ENCODE measurements around the gene BAZ1A.
A peak's percentile ranks its signal among the peaks of the same experiment; 100 is the strongest.

The BAZ1A gene, protein sequence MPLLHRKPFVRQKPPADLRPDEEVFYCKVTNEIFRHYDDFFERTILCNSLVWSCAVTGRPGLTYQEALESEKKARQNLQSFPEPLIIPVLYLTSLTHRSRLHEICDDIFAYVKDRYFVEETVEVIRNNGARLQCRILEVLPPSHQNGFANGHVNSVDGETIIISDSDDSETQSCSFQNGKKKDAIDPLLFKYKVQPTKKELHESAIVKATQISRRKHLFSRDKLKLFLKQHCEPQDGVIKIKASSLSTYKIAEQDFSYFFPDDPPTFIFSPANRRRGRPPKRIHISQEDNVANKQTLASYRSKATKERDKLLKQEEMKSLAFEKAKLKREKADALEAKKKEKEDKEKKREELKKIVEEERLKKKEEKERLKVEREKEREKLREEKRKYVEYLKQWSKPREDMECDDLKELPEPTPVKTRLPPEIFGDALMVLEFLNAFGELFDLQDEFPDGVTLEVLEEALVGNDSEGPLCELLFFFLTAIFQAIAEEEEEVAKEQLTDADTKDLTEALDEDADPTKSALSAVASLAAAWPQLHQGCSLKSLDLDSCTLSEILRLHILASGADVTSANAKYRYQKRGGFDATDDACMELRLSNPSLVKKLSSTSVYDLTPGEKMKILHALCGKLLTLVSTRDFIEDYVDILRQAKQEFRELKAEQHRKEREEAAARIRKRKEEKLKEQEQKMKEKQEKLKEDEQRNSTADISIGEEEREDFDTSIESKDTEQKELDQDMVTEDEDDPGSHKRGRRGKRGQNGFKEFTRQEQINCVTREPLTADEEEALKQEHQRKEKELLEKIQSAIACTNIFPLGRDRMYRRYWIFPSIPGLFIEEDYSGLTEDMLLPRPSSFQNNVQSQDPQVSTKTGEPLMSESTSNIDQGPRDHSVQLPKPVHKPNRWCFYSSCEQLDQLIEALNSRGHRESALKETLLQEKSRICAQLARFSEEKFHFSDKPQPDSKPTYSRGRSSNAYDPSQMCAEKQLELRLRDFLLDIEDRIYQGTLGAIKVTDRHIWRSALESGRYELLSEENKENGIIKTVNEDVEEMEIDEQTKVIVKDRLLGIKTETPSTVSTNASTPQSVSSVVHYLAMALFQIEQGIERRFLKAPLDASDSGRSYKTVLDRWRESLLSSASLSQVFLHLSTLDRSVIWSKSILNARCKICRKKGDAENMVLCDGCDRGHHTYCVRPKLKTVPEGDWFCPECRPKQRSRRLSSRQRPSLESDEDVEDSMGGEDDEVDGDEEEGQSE (N-terminal part only)

DNA sequence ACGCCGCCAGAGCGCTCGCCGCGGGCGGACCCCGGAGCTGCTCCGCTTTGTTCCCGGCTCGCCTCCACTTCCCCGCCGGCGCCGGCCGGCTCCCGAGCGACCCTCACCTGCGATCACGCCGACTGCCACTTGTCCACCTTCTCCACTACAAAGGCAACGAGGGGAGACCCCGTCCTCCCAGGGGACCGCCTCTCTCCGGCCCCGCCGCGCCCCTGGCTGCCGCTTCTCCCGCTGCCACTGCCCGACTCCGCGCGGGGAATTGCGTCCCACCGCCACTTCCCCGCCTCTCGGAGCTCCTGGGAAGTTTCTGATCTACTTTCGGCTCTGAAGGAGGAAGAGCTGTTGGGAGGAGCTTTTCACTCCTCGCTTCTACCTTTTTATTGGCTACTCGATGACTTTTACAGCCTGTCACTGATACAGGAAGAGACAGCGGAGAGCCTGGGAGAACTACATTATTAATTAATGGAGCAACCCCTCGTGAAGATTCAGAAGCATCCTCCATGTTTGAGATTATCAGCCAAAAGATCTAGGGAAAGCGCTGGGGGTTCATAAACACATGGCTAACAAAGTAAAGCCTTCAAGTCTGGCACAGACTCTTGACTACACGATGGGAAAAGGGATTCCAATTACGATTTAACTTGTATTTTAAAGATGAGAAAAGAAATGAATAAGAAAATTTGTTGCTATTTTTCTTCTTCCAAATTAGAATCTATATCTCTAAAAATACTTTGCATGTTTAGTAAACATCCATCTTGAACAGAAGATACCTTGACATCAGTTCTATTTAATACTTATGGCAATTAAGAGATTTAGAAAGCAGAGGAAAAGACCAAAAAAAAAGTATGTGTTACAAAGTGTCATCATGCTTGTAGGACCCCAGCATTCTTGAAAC is at the start of gene BAZ1A:
Gene BAZ1A (minus strand): TSS at position 330 of the 892 bp plus-strand sequence. CDS start 756 bp downstream, outside the sequence.
- DNase-seq (ENCODE audit: low read depth in 2 of 2, low spot score in 1 of 2), result peak in 1 of 2 donors; percentile 7

DNA sequence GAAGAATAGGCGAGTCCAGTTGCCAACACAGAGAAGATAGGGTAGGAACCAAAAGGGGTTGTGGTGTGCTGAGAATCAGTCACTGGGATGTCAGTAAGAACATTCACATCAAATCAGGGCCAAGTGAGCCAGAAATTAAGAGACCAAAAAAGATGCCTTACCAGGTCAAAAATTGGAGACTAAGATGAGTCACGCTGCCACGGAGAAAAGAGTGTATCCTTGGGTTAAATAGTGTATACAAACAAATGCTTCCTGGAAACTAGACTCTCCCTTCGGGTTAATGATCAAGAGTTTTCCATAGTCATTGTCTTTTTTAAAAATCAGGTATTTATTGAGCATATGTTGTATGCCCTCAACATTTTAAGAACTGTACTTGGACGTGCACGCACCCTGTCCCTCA is 45.2 kb upstream of the BAZ1A start:
- no peak for DNase-seq (ENCODE audit: low read depth in 2 of 2, low spot score in 1 of 2)

DNA sequence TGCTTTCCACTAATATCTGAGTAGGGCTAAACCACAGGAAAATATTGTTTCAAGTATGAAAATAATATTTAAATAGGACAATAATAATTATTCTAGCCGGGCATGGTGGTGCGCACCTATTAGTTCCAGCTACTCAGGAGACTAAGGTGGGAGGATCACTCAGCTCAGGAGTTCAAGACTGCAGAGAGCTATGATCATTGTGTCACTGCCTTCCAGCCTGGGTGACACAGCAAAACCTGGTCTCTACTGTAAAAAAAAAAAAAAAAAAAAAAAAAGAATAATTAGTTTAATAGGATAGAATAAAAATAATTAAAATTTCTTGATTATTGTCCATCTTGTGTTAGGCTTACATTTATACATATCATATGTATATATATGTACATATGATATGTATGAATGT is 38.5 kb upstream of the BAZ1A start:
- DNase-seq (ENCODE audit: low read depth in 2 of 2, low spot score in 1 of 2), result no peak

DNA sequence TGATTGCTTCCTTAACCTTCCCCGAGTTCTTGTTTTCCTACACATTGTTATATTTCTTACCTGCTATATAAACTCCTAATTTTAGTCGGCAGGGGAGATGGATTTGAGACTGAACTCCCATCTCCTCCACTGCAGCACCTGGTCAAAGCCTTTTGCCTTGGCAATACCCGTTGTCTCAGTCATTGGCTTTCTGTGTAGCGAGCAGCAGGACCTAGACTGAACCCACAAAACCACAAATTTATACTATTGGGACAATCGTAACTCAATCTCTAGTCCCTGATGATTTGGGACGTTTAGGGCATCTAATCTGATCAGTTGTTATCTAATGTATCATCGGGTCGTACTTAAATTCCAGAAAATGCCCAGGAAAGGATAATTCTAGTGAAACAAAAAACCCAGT is 37.8 kb upstream of the BAZ1A start:
- no peak for DNase-seq (ENCODE audit: low read depth in 2 of 2, low spot score in 1 of 2)

DNA sequence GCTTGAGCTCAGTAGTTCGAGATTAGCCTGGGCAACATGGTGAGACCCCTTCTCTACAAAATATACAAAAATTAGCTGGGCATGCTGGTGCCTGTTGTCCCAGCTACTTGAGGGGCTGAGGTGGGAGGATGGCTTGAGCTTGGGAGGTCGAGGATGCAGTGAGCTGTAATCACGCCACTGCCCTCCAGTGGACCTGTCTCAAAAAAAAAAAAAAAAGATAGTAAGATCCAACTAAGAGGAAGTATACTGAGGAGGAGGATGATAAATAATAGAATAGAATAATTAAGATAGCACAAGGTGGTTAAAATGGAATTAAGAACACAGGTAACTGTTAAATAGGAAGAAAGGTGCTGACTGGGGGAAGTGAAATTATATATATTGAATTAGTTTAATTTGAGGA is 37.0 kb upstream of the BAZ1A start:
- DNase-seq (ENCODE audit: low read depth in 2 of 2, low spot score in 1 of 2), result no peak

DNA sequence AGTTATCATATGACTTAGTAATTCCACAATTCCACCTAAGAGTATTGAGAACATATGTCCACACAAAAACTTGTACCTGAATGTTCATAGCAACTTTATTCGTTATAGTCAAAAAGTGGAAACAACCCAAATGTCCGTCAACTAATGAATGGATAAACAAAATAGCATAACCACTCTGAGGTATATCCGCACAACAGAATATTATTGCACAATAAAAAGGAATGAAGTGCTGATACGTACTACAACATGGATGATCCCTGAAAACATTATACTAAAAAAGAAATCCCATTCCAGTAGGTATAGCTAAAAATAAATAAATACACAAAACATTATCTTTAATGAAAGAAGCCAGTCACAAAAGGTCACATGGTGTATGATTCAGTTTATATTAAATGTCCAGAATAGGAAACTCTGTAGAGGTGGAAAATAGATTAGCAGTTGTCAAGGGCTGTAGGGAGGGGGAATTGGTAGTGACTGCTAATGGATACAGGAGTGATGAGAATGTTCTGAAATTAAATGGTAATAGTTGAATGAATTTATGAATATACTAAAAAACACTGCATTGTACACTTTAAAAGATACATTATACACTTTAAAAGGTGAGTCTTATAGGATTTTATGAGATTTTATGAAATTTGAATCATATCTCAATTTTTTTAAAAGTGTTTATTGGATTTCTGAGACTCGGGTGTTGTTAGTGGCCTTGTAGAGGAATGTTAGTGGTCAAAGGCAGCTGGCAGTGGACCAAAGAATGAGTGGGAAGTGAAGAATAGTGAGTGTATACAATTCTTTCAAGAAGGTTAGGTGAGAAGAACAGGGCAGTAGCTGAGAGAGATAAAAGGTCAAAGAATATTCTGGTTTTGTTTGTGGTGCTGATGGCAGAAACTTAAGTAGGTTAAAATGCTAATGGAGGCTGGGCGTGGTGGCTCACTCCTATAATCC is 36.3 kb upstream of the BAZ1A start:
- no peak for DNase-seq (ENCODE audit: low read depth in 2 of 2, low spot score in 1 of 2)

DNA sequence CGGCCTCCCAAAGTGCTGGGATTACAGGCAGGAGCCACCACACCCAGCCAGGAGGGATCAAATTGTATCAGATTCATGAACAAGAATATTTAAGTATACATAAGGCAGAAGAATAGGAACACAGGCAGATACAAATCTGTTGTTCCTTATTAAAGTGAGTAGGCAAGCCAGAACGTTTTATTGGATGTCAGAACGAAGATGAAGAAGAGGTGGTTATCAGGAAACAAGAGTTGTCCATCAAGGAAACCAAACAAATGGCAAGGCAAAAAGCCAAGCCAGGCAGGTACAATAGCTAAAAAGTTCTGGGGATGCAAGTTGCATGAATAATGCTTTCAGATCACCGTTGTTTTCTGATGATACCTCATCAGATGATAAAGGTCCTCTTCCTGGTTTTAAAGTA is 31.1 kb upstream of the BAZ1A start:
- DNase-seq (ENCODE audit: low read depth in 2 of 2, low spot score in 1 of 2), result no peak

DNA sequence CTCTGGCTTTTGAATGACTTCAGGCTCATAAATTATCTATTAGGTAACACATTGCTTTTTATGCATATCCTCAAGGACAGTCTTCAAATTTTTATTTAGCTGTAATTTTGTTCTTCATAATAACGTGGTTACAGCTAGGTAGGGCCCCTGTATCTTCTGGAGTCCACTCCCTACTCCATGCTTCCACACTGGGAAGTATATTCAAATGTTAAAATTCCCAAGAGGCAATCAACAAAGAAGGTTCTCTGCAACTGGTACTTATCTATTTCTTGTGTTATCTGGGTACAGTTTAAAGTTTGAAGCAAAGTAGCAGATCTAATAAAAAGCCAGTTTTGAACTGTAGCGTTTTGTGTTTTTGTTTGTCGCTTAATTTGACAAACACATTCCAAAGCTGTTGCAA is 20.1 kb upstream of the BAZ1A start:
- DNase-seq (ENCODE audit: low read depth in 2 of 2, low spot score in 1 of 2), result no peak

DNA sequence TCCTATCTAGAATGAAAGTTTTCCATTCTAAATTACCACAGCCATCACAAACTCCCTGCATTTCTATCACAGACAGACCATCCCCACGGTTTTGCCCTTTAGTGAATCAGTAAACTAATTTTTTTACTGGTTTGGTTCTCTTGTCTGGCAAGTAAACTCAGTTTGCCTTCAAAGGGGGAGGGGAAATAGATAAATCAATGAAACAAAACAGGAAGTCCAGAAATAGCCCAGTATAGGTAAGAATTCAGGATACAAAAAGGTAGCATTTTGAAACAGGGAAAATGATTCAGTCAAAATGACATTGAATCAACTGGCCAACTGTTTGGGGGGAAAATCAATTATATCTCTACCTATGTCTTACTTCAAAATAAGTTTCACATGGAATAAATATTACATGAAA is 15.8 kb upstream of the BAZ1A start:
- DNase-seq (ENCODE audit: low read depth in 2 of 2, low spot score in 1 of 2), result no peak

DNA sequence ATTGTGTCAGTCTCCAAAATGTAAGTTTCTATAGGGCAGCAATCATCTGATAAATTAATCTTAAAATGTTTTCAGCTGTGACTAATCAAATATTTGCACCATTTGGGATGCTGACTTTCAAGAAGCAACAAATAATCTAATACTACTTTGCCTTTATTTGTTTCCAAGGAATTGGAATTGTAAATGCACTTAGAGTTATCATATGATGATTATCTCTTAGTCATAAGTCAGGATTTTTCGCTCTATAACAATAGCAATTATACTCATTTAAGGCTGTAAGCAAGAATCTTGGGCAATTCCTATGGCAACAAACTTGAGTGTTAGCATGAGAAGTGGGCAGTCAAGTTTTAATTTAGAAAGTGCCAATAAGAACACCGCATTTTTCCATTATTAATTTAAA is 13.0 kb upstream of the BAZ1A start:
- no peak for DNase-seq (ENCODE audit: low read depth in 2 of 2, low spot score in 1 of 2)

DNA sequence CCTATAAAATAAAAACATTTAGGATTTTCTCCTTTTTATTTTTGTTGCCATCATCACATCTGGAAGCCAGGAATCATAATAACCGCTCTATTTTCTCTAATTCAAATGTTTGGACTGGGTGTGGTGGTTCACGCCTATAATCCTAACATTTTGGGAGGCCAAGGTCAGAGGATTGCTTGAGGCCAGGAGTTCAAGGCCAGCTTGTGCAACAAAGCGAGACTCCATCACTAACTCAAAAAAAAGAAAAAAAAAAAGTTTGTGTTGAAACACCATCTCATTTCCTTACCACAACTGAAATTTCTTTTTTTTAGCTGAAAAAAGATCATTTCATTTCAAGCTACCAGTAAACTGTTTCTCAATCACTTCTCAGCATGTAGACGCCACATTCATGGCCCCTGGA is 8.8 kb upstream of the BAZ1A start:
- DNase-seq (ENCODE audit: low read depth in 2 of 2, low spot score in 1 of 2), result no peak

DNA sequence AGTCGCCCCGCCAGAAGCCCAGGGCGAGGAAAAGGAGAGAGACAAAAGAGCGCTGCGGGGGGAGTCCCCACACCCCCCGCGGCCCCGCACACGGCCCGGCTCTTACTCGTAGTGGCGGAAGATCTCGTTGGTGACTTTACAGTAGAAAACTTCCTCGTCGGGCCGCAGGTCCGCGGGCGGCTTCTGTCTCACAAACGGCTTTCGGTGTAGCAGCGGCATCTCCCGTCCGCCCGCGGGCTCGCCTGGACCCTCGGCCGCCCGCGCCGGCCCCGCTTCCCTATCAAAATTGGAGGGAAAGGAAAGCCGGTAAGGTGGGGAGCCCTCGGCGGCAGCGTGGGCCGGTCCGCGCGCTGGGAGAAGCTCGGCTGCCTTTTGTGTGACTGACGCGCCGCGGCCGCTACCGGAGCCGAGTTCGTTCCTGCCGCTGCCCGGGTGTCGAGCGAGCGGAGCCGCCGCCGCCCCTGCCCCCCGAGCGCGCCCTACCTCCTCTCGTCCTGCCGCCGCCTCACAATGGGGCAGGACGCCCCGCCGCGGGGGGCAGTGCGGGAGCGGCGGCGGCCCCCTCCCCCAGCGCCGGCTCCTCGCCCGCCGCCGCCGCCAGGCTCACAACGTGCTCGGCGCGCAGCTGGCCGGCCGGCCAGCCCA is 652 bp downstream of the BAZ1A start:
- DNase-seq (ENCODE audit: low read depth in 2 of 2, low spot score in 1 of 2), result peak; percentile 11 to 32

DNA sequence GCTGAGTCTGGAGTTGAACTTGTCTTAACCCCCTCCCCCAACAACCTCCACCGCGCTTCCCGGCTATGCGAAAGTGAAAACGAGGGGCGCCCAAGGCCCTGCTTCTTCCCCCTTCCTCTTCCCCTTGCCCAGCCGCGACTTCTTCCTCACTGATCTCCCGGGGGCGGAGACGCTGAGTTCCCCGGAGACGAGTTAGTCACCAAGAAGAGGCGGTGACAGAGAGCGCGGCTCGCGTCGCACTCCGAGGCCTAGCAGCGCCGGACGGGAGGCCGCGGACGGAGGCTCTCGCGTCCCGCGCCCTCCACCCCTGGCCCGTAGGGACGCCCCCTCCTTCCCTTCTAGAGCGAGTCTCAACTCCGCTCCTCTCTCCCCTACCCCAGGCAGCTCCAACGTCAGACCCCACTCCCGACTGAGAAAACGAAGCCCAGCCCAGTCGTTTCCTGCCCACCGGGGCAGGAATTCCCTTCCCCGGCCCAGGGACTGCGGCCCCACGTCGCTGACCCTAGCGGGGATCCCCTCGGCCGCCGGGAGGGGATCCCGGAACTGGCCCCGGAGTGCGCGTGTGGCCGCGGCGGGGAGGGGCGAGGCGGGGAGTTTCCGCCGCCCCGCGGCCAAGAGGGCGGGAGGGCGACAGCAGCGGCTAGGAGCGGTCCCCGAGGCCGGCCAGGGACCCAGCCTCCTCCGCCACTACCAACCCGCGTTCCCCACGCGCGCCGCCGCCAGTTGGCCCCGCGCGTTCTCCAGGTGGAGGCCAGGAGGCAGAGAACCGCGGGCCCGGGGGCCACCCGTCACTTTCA is 1.4 kb downstream of the BAZ1A start:
- DNase-seq (ENCODE audit: low read depth in 2 of 2, low spot score in 1 of 2), result peak; percentile 64 to 79

DNA sequence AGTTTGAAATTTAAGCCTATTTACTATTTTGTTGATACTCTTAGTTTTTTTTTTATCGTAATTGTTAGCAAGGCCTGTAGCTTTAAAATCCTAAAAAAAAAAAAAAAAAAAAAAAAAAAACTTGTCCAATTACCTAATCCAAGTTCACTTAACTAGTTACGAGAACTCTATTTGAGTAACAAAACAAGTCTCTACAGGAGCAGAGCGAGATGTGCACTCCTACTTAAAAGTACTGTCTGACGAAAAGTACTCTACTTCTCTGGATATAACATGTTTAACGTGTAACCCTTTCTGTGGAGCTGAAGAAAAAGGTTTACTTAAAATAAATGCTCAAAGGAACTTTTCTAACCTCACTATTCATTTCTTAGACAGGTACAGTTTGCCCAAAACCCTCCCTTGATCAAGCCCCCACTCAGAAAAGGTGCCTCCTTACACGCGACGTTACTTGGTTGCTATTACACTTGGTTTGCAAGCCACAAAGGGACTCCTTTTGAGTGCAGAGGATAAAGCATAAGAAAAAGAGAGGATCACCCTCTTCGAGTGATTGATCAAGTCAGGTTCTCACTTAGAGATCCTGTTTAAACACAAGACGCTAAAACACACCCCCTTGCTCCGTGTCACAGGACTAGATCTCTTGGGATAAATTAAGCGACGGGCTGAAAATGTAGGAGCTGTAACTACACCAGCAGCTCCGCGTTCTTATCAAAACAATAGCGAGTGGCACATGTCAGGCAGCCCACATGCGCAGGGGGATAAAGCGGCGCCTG is 2.2 kb downstream of the BAZ1A start:
- no peak for DNase-seq (ENCODE audit: low read depth in 2 of 2, low spot score in 1 of 2)

DNA sequence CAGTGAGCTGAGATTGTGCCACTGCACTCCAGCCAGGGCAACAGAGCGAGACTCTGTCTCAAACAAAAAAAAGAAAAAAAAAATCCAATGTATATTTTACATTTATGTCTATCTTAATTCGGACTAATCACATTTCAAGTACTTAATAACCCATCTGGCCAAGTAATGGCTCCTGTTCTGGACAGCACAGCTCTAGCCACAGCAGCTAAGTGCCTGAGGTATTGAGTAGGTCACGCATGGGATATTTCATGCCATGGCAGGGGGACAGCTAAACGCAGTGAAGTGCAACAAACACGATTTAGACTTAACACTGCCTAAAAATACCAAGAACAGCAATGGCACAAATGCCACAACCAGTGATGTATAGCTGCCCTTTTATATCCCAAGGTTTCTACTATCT is 8.0 kb downstream of the BAZ1A start:
- DNase-seq (ENCODE audit: low read depth in 2 of 2, low spot score in 1 of 2), result no peak

DNA sequence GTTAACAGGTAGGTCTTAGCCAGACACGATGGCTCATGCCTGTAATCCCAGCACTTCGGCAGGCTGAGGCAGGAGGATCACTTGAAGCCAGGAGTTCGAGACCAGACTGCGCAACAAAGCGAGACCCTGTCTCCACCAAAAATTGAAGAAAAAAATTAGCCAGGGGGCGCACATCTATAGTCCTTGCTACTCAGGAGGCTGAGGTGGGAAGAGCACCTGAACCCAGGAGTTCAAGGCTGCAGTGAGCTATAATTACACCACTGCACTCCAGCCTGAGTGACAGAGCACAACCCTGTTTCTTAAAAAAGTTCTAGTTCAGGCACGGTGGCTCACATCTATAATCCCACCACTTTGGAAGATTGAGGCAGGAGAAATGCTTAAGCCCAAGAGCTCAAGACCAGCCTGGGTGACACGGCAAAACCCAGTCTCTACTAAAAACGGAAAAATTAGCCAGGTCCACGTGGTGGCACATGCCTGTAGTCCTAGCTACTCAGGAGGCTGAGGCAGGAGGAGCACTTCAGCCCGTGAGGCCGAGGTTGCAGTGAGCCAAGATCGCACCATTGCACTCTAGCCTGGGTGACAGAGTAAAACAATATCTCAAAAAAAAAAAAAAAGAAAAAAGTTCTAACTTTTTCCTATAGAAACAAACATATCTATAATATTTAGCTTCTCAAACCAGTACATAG is 9.1 kb downstream of the BAZ1A start:
- no peak for DNase-seq (ENCODE audit: low read depth in 2 of 2, low spot score in 1 of 2)

DNA sequence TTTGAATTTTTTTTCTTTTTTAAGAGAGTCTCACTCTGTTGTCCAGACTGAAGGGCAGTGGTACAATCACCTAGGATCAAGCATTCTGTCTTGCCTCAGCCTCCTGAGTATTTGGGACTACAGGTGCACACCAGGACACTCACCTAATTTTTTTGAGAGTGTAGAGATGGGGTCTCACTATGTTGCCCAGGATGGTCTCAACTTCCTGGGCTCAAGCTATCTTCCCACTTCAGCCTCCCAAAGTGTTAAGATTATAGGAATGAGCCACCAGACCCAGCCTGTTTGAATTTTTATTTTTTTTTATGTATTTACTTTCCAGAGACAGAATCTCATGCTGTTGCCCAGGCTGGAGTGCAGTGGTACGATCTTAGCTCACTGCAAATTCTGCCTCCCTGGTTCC is 11.3 kb downstream of the BAZ1A start:
- no peak for DNase-seq (ENCODE audit: low read depth in 2 of 2, low spot score in 1 of 2)

Data from stimulated activated CD8-positive, alpha-beta memory T cell treated with anti-CD3 and anti-CD28 coated beads, Interleukin-4, amount 100 ng/mL, for 4 hours (primary cell).